Hematopoietic multipotent progenitor cell treated with erythropoietin and hydrocortisone succinate and interleukin-3 and kit ligand, for 8 days (in vitro differentiated cells): ENCODE data around the gene BMP10.
"Not testable (repeated sequence)": the region's sequence is repeated elsewhere in the genome, so short reads cannot be mapped to it uniquely, and the experiment has no call there.

Experiments used
- DNase-seq: peaks from one replicate; pipeline ENCODE4 v3.0.0-alpha.2; 2015

BMP10 gene

DNA sequence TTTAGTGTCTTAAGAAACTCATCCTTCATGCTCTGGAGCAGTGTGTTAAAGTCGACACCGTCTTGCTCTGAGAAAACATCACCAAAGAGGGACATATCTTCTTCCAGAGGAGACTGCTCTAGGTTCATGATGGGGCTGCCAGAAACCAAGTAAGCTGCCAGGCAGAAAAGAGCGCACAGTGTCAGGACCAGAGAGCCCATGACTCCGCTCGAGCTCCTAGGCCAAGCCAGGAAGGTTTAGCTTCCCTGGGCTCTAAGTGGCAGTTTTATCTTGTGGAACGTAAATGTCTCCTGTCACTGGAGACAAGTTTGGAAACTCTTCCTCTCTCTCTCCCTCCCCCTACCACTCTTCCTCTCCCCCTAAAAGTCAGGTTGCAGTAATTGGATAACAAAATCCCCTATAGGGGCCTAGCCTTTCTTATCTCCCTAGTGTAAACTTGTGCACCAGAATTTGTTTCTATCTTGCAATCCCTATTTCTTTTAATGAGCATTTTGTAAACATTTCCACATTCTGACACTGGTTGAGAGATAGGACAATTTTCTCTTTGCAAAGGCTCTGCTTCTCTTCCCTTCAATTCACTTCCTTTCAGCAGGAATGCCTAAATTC is at the start of gene BMP10:
Gene BMP10 (minus strand): TSS at position 239 of the 606 bp plus-strand sequence. CDS start 39 bp downstream, at position 200.
- no peak for DNase-seq

- no peak for DNase-seq
These were observed 49.4 kb upstream of the BMP10 start for GRCh38 chr2:68920481-68921170.

DNA sequence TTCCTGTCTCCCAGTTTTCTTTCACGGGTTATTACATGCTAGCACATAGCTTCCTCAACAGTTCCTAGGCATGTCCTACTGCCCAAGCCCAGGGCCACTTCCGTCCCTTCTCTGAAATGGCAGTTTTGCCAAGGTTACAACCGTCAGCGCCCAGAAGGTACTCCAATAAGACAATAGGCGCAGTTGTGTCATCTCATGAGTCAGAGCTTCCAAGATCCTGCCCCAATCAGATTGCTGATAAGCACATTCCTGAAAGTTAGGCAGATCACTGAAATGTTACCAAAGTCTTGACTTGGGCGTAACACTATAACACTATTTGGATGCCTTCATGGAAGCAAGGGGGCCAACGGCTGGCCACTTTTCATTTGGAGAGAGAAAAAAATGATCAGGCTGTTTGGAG is 47.3 kb upstream of the BMP10 start:
- DNase-seq, result no peak

- DNase-seq, result no peak
These were observed 46.0 kb upstream of the BMP10 start for GRCh38 chr2:68917034-68917718.

GRCh38 chr2:68916226-68916625 is 45.0 kb upstream of the BMP10 start:
- DNase-seq, result no peak

DNA sequence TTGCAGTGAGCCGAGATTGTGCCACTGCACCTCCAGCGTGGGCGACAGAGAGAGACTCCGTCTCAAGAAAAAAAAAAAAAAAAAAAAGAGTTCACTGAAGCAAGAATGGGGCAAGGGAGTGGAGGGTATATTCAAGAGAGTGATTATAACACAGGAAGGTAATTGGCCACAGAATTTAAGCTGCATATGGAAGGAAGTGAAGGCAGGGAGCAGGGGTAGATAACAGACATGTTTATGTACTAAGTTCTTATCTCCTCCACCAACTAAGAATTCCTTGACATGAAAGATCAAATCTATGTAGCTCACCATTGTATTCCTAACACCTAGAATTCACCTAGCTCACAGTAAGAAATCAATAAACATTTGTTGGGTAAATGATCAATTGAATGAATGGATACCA is 44.2 kb upstream of the BMP10 start:
- no peak for DNase-seq

DNA sequence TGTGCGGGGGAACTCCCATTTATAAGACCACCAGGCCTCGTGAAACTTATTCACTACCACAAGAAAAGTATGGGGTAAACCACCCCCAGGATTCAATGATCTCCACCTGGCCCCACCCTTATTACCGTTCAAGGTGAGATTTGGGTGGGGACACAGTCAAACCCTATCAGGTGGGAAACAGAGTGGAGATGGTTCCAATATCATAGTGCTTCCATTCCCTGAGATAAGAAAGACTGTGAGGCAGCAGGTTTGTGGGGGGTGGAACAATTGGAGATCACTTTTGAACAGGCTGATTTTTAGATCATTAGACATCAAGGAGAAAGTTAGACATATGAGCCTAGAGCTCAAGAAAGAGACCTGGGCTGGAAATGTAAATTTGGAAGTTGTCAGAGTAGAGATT is 42.2 kb upstream of the BMP10 start:
- no peak for DNase-seq

- DNase-seq, result peak; percentile 28
These were observed 41.5 kb upstream of the BMP10 start for GRCh38 chr2:68912732-68913131.

DNA sequence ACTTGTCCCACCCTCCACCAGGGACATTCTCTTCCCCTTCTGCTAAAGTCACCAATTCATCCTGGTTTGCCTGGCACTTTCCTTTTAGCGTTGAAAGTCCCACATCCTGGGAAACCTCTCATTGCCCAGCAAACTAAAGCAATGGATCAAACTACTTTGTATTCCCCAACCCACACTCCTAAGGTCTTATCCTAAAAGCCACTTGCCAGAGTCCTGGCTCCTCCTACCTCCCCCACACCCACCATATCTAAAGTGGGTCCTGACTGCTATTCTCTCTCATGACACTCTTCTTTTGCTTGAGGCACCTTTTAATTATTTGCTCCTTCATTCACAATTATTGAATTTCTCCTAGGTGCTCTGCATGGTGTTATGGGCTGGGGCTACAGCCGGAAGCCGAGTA is 40.9 kb upstream of the BMP10 start:
- no peak for DNase-seq

- DNase-seq, result no peak
These were observed 40.5 kb upstream of the BMP10 start for GRCh38 chr2:68911709-68912108.

GRCh38 chr2:68911246-68911645 is 40.0 kb upstream of the BMP10 start:
- no peak for DNase-seq

- peak; percentile 88 for DNase-seq
These were observed 38.8 kb upstream of the BMP10 start for GRCh38 chr2:68909793-68910674.

- DNase-seq, result peak; percentile 92
These were observed 37.3 kb upstream of the BMP10 start for GRCh38 chr2:68908392-68908970.

- DNase-seq, result no peak
These were observed 36.7 kb upstream of the BMP10 start for GRCh38 chr2:68907920-68908253.

- DNase-seq, result no peak
These were observed 36.2 kb upstream of the BMP10 start for GRCh38 chr2:68907232-68907919.

GRCh38 chr2:68906716-68907115 is 35.5 kb upstream of the BMP10 start:
- DNase-seq, result no peak

- no peak for DNase-seq
These were observed 33.9 kb upstream of the BMP10 start for GRCh38 chr2:68905116-68905515.

- no peak for DNase-seq
These were observed 30.4 kb upstream of the BMP10 start for GRCh38 chr2:68901561-68901960.

DNA sequence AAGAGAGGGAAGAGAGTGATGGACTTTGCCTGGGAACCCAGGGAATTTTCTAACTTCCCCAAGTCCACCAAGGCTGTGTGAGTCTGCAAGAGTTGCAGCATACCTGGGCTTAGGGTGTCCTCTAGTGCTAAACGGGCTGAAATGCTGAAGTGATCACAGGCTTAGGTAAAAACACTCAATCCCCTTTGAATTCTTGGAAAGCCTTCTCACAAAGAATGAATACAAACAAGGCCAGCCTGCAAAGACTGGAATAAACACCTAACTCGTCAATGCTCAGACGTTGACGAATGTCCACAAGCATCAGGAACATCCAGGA is 30.0 kb upstream of the BMP10 start:
- peak; percentile 41 for DNase-seq

DNA sequence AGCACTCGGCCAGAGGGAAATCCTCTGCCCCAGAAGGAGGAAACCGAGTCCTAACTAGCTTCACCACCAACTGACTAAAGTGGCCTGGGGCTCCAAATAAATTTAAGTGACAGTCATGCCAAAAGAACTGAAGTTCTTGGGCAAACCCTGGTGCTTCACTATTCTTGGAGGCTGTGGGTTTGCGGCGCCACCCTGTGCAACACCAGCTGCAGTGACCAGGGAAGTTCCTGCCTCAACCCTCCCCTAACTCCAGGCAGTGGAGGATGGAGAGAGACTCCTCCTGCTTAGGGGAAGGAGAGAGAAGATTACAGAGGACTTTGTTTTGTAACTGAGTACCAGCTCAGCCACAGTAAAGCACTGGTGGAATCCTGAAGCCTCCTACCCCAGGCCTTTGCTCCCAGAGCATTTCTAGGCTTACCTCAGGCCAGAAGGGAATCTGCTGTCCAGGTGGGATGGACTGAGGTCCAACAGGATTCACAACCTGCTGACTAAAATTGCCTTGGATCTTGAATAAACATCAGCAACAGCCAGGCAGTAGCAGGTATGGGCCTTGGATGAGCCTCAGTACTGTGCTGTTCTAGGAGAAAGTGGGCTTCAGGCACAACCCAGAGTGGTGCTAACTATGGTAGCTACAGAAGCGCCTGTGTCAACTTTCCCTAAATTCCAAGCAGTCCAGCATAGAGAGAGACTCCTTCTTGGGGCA is 29.4 kb upstream of the BMP10 start:
- DNase-seq, result no peak

DNA sequence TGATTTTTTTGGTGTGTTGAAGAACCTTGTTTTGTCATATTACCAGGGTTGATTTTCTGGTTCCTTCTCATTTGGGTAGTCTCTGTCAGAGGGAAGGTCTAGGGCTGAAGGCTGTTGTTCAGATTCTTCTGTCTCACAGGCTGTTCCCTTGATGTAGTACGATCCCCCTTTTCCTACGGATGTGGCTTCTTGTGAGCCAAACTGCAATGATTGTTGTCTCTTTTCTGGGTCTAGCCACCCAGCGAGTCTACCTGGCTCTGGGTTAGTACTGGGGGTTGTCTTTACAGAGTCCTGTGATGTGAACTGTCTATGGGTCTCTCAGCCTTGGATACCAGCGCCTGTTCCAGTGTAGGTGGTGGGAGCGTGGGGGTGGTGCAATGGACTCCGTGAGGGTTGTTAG is 24.8 kb upstream of the BMP10 start:
- DNase-seq, result not testable (repeated sequence)

- no peak for DNase-seq
These were observed 18.3 kb upstream of the BMP10 start for GRCh38 chr2:68889500-68889899.
